Panc1 (cell line): Measurements from ENCODE around the gene MSANTD3. TPM values are rescaled to one million over a fixed set of nuclear protein-coding genes. Genes with fewer than 3 reads are reported as not detected.

Source experiments
- ATAC-seq: fragments of 200-7000 bp; cut with Tn5 transposase; 2 replicates; pipeline ENCODE4 v1.9.1; 2020; ENCODE audit warnings: mild to moderate bottlenecking, moderate library complexity
- BruUV-seq: library from RNA; stranded (reverse); fragments of 400-500 nt; replicated peaks from 2 replicates; lab custom pipeline; 2021; lab: Mats Ljungman, UMichigan
- CTCF ChIA-PET: fragments of 300-600 bp; sonication (Branson Sonifier 250); formaldehyde crosslinking; loops from one replicate; lab custom pipeline; 2022; ENCODE audit warnings: antibody characterized with exemption; lab: Charles Lee
- POLR2A ChIA-PET: fragments of 300-600 bp; sonication (Branson Sonifier 250); formaldehyde crosslinking; loops from one replicate; lab custom pipeline; 2022; ENCODE audit warnings: antibody characterized with exemption; lab: Charles Lee
- DNase-seq: peaks from one replicate; pipeline ENCODE4 v3.0.0-alpha.2; 2010; ENCODE audit warnings: low read depth, low spot score
- H3K27ac ChIP-seq: 2 replicates; pipeline ENCODE4 v1.5.1; 2011; ENCODE audit warnings: mild to moderate bottlenecking, low read length, inconsistent platforms
- H3K27me3 ChIP-seq: fragments of 200-500 bp; sonication (Bioruptor generic); 2 replicates; pipeline ENCODE4 v1.6.0; 2014; ENCODE audit warnings: low read length, inconsistent platforms; ENCODE audit not compliant: control insufficient read depth, insufficient read depth
- H3K36me3 ChIP-seq: fragments of 200-500 bp; sonication (Bioruptor generic); 2 replicates; pipeline ENCODE4 v1.5.1; 2014; ENCODE audit warnings: inconsistent platforms, mild to moderate bottlenecking, low read length, moderate library complexity; ENCODE audit not compliant: control insufficient read depth, insufficient read depth
- H3K4me1 ChIP-seq: 2 replicates; pipeline ENCODE4 v1.5.1; 2011; ENCODE audit warnings: inconsistent platforms, mild to moderate bottlenecking, low read length, moderate library complexity; ENCODE audit not compliant: control insufficient read depth, insufficient read depth
- H3K4me3 ChIP-seq, 2 experiments: 2 replicates each; pipeline ENCODE4 v1.5.1; 2011 to 2012; ENCODE audit warnings: low read depth in 2 of 2, low read length in 2 of 2, mild to moderate bottlenecking in 2 of 2, inconsistent platforms in 1 of 2, moderate library complexity in 1 of 2
- H3K9me3 ChIP-seq: fragments of 200-500 bp; sonication (Bioruptor generic); 2 replicates; pipeline ENCODE4 v1.5.1; 2014; ENCODE audit warnings: low read depth, mild to moderate bottlenecking, inconsistent platforms, low read length, moderate library complexity; ENCODE audit not compliant: control insufficient read depth, insufficient read depth
- POLR2AphosphoS5 ChIP-seq: IDR thresholded peaks from 2 replicates; pipeline ENCODE4 v1.6.1; 2012; ENCODE audit warnings: mild to moderate bottlenecking, low read depth, low read length, moderate library complexity
- SIN3A ChIP-seq: IDR thresholded peaks from 2 replicates; pipeline ENCODE4 v1.6.1; 2012; ENCODE audit warnings: low read depth, mild to moderate bottlenecking, low read length, moderate library complexity, borderline replicate concordance; ENCODE audit not compliant: insufficient read depth
- TCF7L2 ChIP-seq: IDR thresholded peaks from 2 replicates; pipeline ENCODE4 v1.6.1; 2011; ENCODE audit warnings: mild to moderate bottlenecking, low read depth, low read length, inconsistent platforms
- in situ Hi-C: cut with HindIII; loops from 2 replicates; pipeline ENCODE4 v1.10.0; 2016; ENCODE audit warnings: low sequenced_read_pairs, low pct_unique_long_range_greater_than_20kb
- intact Hi-C: fragments of 100-400 bp; cut with micrococcal nuclease; formaldehyde crosslinking; loops from one replicate; pipeline ENCODE4 v1.10.0; 2022; ENCODE audit not compliant: unreplicated experiment
- total RNA-seq: library from RNA; stranded (reverse); gene quantifications from one replicate; pipeline ENCODE4 v1.2.1, GENCODE V29; 2021; ENCODE audit not compliant: unreplicated experiment
- TF ChIP-seq, protein P1 (sequence below), 2 experiments: IDR thresholded peaks; 2 replicates each; pipeline ENCODE4 v1.6.1; 2011 to 2012; ENCODE audit warnings: low read depth in 2 of 2, control low read depth in 1 of 2, low read length in 1 of 2, mild to moderate bottlenecking in 1 of 2, moderate library complexity in 1 of 2; ENCODE audit not compliant: insufficient read depth in 1 of 2
- TF ChIP-seq, protein P2 (sequence below): fragments of 450-650 bp; IDR thresholded peaks from 2 replicates; pipeline ENCODE4 v1.5.1; 2017; ENCODE audit warnings: mild to moderate bottlenecking

The MSANTD3 gene
- total RNA-seq, 1 experiment from 2014 or later = 58.7 TPM

DNA sequence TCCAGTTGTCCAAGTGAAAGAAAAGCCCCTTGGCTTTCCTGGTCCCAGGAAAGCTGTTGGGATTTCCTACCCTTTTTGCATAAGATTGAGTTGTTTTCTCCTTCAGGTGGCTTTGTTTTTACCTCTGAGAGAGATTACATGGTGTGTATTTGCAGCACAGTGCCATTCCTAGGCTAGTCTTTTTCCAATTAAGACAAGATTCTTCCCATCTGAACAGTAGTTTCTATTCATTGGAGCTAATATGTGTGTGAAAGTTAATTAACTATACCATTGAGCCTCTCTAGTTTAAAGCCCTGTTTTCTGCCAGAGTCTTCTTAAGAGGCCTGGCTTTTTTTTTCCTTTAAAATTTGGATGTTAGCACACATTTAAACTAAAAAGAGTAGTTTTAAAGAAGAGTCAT, 20.1 kb downstream of the MSANTD3 start:
- Histone ChIP-seq H3K9me3 (no peaks in the 10 kb centered on the region), H3K27ac (no peak overlapping the region), H3K4me1 (no peaks in the 10 kb centered on the region), H3K36me3 (peaks cover 18% of the 10 kb centered on the region), H3K27me3 (no peaks in the 10 kb centered on the region), H3K4me3 (no peak overlapping the region)
- ChIA-PET POLR2A (no interaction called here), CTCF (no interaction called here)
- DNase-seq (no peak), ATAC-seq (no peak)
- intact Hi-C loops = no loop called here
- TF ChIP-seq, protein P1, sequence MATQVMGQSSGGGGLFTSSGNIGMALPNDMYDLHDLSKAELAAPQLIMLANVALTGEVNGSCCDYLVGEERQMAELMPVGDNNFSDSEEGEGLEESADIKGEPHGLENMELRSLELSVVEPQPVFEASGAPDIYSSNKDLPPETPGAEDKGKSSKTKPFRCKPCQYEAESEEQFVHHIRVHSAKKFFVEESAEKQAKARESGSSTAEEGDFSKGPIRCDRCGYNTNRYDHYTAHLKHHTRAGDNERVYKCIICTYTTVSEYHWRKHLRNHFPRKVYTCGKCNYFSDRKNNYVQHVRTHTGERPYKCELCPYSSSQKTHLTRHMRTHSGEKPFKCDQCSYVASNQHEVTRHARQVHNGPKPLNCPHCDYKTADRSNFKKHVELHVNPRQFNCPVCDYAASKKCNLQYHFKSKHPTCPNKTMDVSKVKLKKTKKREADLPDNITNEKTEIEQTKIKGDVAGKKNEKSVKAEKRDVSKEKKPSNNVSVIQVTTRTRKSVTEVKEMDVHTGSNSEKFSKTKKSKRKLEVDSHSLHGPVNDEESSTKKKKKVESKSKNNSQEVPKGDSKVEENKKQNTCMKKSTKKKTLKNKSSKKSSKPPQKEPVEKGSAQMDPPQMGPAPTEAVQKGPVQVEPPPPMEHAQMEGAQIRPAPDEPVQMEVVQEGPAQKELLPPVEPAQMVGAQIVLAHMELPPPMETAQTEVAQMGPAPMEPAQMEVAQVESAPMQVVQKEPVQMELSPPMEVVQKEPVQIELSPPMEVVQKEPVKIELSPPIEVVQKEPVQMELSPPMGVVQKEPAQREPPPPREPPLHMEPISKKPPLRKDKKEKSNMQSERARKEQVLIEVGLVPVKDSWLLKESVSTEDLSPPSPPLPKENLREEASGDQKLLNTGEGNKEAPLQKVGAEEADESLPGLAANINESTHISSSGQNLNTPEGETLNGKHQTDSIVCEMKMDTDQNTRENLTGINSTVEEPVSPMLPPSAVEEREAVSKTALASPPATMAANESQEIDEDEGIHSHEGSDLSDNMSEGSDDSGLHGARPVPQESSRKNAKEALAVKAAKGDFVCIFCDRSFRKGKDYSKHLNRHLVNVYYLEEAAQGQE (IDR thresholded peaks at IDR 0.05; ENCODE audit: insufficient read depth in 1 of 2, low read depth in 2 of 2, low read length in 1 of 2) = no peak
- TF ChIP-seq TCF7L2 = no peak
- no peak for TF ChIP-seq POLR2AphosphoS5
- TF ChIP-seq SIN3A = no peak
- TF ChIP-seq, protein P2, sequence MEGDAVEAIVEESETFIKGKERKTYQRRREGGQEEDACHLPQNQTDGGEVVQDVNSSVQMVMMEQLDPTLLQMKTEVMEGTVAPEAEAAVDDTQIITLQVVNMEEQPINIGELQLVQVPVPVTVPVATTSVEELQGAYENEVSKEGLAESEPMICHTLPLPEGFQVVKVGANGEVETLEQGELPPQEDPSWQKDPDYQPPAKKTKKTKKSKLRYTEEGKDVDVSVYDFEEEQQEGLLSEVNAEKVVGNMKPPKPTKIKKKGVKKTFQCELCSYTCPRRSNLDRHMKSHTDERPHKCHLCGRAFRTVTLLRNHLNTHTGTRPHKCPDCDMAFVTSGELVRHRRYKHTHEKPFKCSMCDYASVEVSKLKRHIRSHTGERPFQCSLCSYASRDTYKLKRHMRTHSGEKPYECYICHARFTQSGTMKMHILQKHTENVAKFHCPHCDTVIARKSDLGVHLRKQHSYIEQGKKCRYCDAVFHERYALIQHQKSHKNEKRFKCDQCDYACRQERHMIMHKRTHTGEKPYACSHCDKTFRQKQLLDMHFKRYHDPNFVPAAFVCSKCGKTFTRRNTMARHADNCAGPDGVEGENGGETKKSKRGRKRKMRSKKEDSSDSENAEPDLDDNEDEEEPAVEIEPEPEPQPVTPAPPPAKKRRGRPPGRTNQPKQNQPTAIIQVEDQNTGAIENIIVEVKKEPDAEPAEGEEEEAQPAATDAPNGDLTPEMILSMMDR = no peak
- in situ Hi-C loops = no loop called here
- BruUV-seq = no TSS peak

DNA sequence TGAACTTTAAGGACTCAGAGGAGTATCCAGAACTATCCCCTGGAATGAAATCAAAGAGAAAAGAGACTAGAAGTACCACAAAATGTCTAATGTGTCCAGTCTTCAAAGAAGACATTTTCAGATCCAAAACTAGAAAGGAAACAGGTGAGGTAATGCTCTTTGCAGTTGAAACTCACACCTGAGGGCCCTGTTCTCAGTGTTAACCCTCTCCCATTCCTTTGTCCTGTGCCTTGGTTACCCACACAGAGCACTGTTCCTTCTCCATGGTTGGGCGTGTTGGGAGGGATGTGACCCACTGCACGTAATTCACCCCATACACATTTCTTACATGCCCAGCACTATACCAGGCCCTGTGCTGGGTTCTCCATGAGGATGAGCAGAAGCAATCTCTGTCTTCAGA, 21.3 kb downstream of the MSANTD3 start:
- peaks cover 18% of the 10 kb centered on the region for H3K36me3 ChIP-seq

More for the DNA sequence above, 21.3 kb downstream of the MSANTD3 start:
- no TSS peak for BruUV-seq
- in situ Hi-C loops (no loop called here), intact Hi-C loops (no loop called here)
- no peak for TF ChIP-seq SIN3A
- no peak for TF ChIP-seq POLR2AphosphoS5
- no peak for TF ChIP-seq TCF7L2
- TF ChIP-seq, protein P1 (IDR thresholded peaks at IDR 0.05; ENCODE audit: insufficient read depth in 1 of 2, low read depth in 2 of 2, low read length in 1 of 2) = no peak
- TF ChIP-seq, protein P2 = no peak
- Histone ChIP-seq H3K27ac (no peak overlapping the region), H3K4me1 (no peaks in the 10 kb centered on the region), H3K4me3 (no peak overlapping the region), H3K27me3 (no peaks in the 10 kb centered on the region), H3K9me3 (no peaks in the 10 kb centered on the region)
- POLR2A ChIA-PET = no interaction called here
- ATAC-seq (no peak), DNase-seq (no peak)
- CTCF ChIA-PET = no interaction called here
